Central memory CD8-positive, alpha-beta T cell (primary cell): Measurements from ENCODE around the gene CAMK1D.
A peak's percentile ranks its signal among the peaks of the same experiment; 100 is the strongest.
"Not testable (repeated sequence)": the region's sequence is repeated elsewhere in the genome, so short reads cannot be mapped to it uniquely, and the experiment has no call there.

ENCODE experiments used
- ATAC-seq: fragments of 150-1000 bp; cut with Tn5 transposase; replicated peaks from 2 replicates; pipeline ENCODE4 v1.10.0; 2022; ENCODE audit warnings: mild to moderate bottlenecking, moderate FRiP score, moderate number of reproducible peaks; ENCODE audit not compliant: poor library complexity, severe bottlenecking; ENCODE audit errors: extremely low read depth
- DNase-seq, 2 donors: peaks; one replicate each; pipeline ENCODE4 v3.0.0; 2021; ENCODE audit warnings: low spot score in 2 of 2
- H3K27ac Mint-ChIP-seq: one replicate; pipeline ENCODE4 v1.8.0; 2022; ENCODE audit warnings: low read depth, mild to moderate bottlenecking, moderate library complexity, mixed read lengths
- H3K27me3 Mint-ChIP-seq: one replicate; pipeline ENCODE4 v1.8.0; 2022; ENCODE audit warnings: mixed read lengths
- H3K36me3 Mint-ChIP-seq: one replicate; pipeline ENCODE4 v1.8.0; 2022; ENCODE audit warnings: mild to moderate bottlenecking, moderate library complexity, mixed read lengths; ENCODE audit not compliant: insufficient read depth
- H3K4me1 Mint-ChIP-seq: one replicate; pipeline ENCODE4 v1.8.0; 2022; ENCODE audit warnings: mixed read lengths
- H3K4me3 Mint-ChIP-seq: one replicate; pipeline ENCODE4 v1.8.0; 2022; ENCODE audit warnings: mild to moderate bottlenecking, moderate library complexity, mixed read lengths
- H3K9me3 Mint-ChIP-seq: one replicate; pipeline ENCODE4 v1.8.0; 2022; ENCODE audit warnings: mixed read lengths

The CAMK1D gene

GRCh38 chr10:12348870-12349628 is at the start of gene CAMK1D:
Gene CAMK1D (plus strand): TSS chr10:12349547.
- H3K4me3 Mint-ChIP-seq = peak within 1 kb of the TSS; percentile 98
- H3K4me1 Mint-ChIP-seq = peaks cover 38% of the 10 kb centered on the region
- H3K36me3 Mint-ChIP-seq = peaks cover 27% of the 10 kb centered on the region
- H3K27ac Mint-ChIP-seq = peak within 1 kb of the TSS; percentile 99
- no peaks in the 10 kb centered on the region for H3K27me3 Mint-ChIP-seq
- ATAC-seq (peak; percentile 67), DNase-seq (peak; percentile 73 to 87)
- H3K9me3 Mint-ChIP-seq = no peaks in the 10 kb centered on the region

GRCh38 chr10:12301036-12301435 is 48.3 kb upstream of the CAMK1D start:
- not testable (repeated sequence) for H3K4me3 Mint-ChIP-seq, H3K27ac Mint-ChIP-seq, H3K4me1 Mint-ChIP-seq, DNase-seq, H3K9me3 Mint-ChIP-seq, H3K36me3 Mint-ChIP-seq, ATAC-seq
- H3K27me3 Mint-ChIP-seq = peaks cover 18% of the 10 kb centered on the region

DNA sequence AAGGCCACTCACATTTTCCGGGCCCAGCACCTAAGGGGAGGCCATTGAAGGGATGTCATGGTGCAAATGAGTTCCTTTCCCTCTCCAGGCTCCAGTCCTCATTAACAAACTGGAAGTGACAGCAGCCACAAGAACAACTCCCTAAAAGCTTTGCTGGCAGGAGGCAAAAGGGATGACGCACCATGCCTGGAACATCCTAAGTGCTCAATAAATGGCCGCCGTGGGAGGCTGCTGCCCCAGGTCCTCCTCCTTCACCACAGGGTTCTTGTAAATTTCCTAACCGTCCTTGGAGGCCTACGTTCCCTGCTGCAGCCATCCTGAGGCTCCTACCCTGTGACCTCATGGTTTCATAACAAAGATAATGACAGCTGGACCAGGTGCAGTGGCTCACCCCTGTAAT is 41.3 kb upstream of the CAMK1D start:
- ATAC-seq = no peak
- no peak overlapping the region for H3K4me3 Mint-ChIP-seq
- no peaks in the 10 kb centered on the region for H3K4me1 Mint-ChIP-seq
- DNase-seq = no peak
- H3K27me3 Mint-ChIP-seq = peaks cover 21% of the 10 kb centered on the region
- H3K36me3 Mint-ChIP-seq = no peaks in the 10 kb centered on the region
- H3K9me3 Mint-ChIP-seq = no peaks in the 10 kb centered on the region
- no peak overlapping the region for H3K27ac Mint-ChIP-seq

- Mint-ChIP-seq H3K9me3 (no peaks in the 10 kb centered on the region), H3K4me3 (no peak overlapping the region), H3K4me1 (no peaks in the 10 kb centered on the region), H3K27ac (no peak overlapping the region), H3K27me3 (peaks cover 21% of the 10 kb centered on the region), H3K36me3 (no peaks in the 10 kb centered on the region)
- DNase-seq (no peak), ATAC-seq (no peak)
Observed at GRCh38 chr10:12308736-12309375, 40.5 kb upstream of the CAMK1D start.

- H3K9me3 Mint-ChIP-seq, H3K27ac Mint-ChIP-seq, H3K4me3 Mint-ChIP-seq, H3K4me1 Mint-ChIP-seq, DNase-seq, ATAC-seq, H3K36me3 Mint-ChIP-seq: not testable (repeated sequence)
- H3K27me3 Mint-ChIP-seq = peaks cover 17% of the 10 kb centered on the region
Observed at GRCh38 chr10:12309783-12310182, 39.6 kb upstream of the CAMK1D start.

DNA sequence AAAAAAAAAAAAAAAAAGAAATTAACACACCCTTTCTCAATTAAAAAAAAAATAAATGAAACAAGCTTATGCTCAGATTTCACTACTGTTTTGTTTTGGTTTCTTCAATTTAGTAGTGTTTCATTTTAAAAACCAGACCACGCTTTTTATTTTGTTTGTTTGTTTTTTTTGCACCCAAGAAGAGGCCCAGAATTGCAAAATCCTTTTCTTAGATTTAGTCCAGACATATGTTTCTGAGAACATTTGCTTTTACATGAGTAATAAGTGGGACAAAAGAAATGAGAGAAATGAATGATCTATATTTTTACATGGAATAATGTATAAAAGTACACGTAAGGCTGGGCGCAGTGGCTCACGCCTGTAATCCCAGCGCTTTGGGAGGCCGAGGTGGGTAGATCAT is 34.5 kb upstream of the CAMK1D start:
- Mint-ChIP-seq H3K4me3 (no peak overlapping the region), H3K27me3 (peaks cover 12% of the 10 kb centered on the region), H3K9me3 (no peaks in the 10 kb centered on the region), H3K36me3 (no peaks in the 10 kb centered on the region), H3K4me1 (no peaks in the 10 kb centered on the region), H3K27ac (no peak overlapping the region)
- ATAC-seq = no peak
- DNase-seq = no peak

DNA sequence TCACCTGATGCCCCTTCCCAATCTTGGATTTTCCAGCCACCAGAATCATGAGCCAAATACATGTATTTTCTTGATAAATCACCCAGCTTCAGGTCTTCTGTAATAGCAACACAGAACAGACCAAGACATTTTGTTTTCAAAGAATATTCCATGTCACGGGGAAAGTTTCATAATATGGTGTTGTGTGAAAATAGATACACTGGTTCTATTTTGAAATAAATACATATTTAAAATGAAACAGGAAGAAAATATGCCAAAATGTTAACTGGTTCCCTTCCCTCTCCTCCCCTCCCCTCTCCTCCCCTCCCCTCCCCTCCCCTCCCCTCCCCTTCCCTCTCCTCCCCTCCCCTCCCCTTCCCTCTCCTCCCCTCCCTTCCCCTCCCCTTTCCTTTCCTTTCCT is 30.3 kb upstream of the CAMK1D start:
- Mint-ChIP-seq H3K9me3 (no peaks in the 10 kb centered on the region), H3K4me1 (no peaks in the 10 kb centered on the region), H3K36me3 (no peaks in the 10 kb centered on the region)

GRCh38 chr10:12320892-12321291 is 28.5 kb upstream of the CAMK1D start:
- ATAC-seq (no peak), DNase-seq (no peak)
- no peak overlapping the region for H3K4me3 Mint-ChIP-seq
- H3K27ac Mint-ChIP-seq = no peak overlapping the region
- no peaks in the 10 kb centered on the region for H3K4me1 Mint-ChIP-seq
- H3K36me3 Mint-ChIP-seq = no peaks in the 10 kb centered on the region
- H3K9me3 Mint-ChIP-seq = no peaks in the 10 kb centered on the region
- H3K27me3 Mint-ChIP-seq = no peaks in the 10 kb centered on the region

More for the DNA sequence above, 30.3 kb upstream of the CAMK1D start:
- no peak overlapping the region for H3K27ac Mint-ChIP-seq
- ATAC-seq (no peak), DNase-seq (no peak)
- no peaks in the 10 kb centered on the region for H3K27me3 Mint-ChIP-seq
- H3K4me3 Mint-ChIP-seq = no peak overlapping the region

GRCh38 chr10:12321641-12322040 is 27.7 kb upstream of the CAMK1D start:
- ATAC-seq (no peak), DNase-seq (no peak)
- no peak overlapping the region for H3K4me3 Mint-ChIP-seq
- no peaks in the 10 kb centered on the region for H3K9me3 Mint-ChIP-seq
- no peak overlapping the region for H3K27ac Mint-ChIP-seq
- no peaks in the 10 kb centered on the region for H3K36me3 Mint-ChIP-seq
- H3K27me3 Mint-ChIP-seq = no peaks in the 10 kb centered on the region
- H3K4me1 Mint-ChIP-seq = peaks cover 4% of the 10 kb centered on the region

DNA sequence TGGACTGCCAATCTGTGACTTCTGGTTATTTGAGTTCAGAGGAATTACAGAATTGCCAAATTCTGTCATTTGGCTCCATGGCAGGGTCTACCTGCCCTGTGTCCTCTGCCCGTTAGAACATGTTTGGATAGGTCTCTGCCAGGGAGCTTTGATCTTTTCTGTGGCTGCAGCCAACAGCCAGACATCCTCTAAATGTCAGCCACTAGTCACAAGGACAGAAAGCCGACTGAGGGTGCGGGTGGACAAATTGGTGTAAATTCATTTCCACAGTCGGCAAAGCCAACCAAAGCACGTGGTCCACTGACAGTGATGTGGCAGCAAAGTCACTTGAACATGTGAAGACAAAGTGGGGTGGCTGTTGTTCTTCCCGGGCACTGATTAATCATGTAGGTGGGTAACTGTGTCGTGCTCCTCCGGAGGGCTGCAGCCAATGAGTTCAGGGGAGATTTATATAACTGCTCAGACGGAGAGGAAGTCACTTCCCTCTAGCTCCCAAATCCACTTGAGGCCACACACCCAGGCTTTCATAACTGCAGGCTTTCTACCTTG is 26.7 kb upstream of the CAMK1D start:
- no peak for DNase-seq
- Mint-ChIP-seq H3K27ac (no peak overlapping the region), H3K4me1 (peaks cover 4% of the 10 kb centered on the region), H3K4me3 (no peak overlapping the region), H3K36me3 (no peaks in the 10 kb centered on the region), H3K9me3 (no peaks in the 10 kb centered on the region), H3K27me3 (no peaks in the 10 kb centered on the region)
- no peak for ATAC-seq

DNA sequence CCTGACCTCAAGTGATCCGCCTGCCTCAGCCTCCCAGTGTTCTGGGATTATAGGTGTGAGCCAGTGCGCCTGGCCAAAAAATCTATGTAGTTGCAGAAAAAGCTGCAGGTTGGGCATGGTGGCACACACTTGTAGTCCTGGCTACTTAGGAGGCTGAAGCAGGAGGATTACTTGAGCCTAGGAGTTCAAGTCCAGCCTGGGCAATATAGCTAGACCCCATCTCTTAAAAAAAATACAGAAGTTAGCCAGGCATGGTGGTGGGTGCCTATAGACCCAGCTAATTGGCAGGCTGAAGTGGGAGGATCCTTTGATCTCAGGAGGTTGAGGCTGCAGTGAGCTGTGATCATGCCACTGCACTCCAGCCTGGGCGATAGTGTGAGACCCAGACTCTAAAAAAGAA is 24.8 kb upstream of the CAMK1D start:
- ATAC-seq (no peak), DNase-seq (no peak)
- no peak overlapping the region for H3K4me3 Mint-ChIP-seq
- no peaks in the 10 kb centered on the region for H3K36me3 Mint-ChIP-seq
- no peaks in the 10 kb centered on the region for H3K9me3 Mint-ChIP-seq
- no peaks in the 10 kb centered on the region for H3K27me3 Mint-ChIP-seq
- H3K4me1 Mint-ChIP-seq = peaks cover 4% of the 10 kb centered on the region
- H3K27ac Mint-ChIP-seq = no peak overlapping the region

GRCh38 chr10:12327074-12327473 is 22.3 kb upstream of the CAMK1D start:
- Mint-ChIP-seq H3K27me3 (no peaks in the 10 kb centered on the region), H3K9me3 (no peaks in the 10 kb centered on the region), H3K36me3 (no peaks in the 10 kb centered on the region), H3K27ac (no peak overlapping the region), H3K4me3 (no peak overlapping the region), H3K4me1 (peaks cover 4% of the 10 kb centered on the region)
- ATAC-seq (no peak), DNase-seq (no peak)

DNA sequence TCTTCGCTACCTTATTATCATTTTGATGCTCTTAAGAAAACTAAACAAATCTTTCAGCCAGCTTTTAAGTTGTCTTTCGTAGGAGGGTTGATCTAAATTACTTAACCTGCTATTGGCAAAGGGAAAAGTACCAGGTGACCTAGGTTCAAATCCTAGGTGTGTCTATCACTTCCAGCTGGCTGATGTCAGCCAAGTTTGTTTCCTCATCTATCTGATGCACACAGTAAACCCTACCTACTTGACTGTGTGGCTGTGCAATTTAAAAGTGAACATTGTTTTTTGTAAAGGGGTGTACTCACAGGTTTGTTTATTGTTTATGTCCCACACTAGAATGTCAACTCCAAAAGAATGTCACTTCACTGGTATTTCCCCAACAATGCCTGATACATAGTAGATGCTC is 21.9 kb upstream of the CAMK1D start:
- H3K36me3 Mint-ChIP-seq = no peaks in the 10 kb centered on the region
- peaks cover 4% of the 10 kb centered on the region for H3K4me1 Mint-ChIP-seq
- H3K27me3 Mint-ChIP-seq = no peaks in the 10 kb centered on the region
- no peaks in the 10 kb centered on the region for H3K9me3 Mint-ChIP-seq
- H3K4me3 Mint-ChIP-seq = no peak overlapping the region
- no peak overlapping the region for H3K27ac Mint-ChIP-seq
- DNase-seq (no peak), ATAC-seq (no peak)
